IMR-90 (cell line): ENCODE results near the gene FPR2. TPM values are rescaled to one million over a fixed set of nuclear protein-coding genes. Genes with fewer than 3 reads are reported as not detected.

Experiments used
- ATAC-seq: fragments of 200-7000 bp; cut with Tn5 transposase; 2 replicates; pipeline ENCODE4 v1.9.1; 2020; ENCODE audit warnings: low read depth, mild to moderate bottlenecking, moderate library complexity
- BruUV-seq: library from RNA; stranded (reverse); fragments of 400-500 nt; replicated peaks from 2 replicates; lab custom pipeline; 2021; lab: Mats Ljungman, UMichigan
- CTCF ChIA-PET: fragments of 300-600 bp; formaldehyde crosslinking; extraction: SDS; loops from one replicate; lab custom pipeline; 2021; ENCODE audit warnings: antibody characterized with exemption; lab: Yijun Ruan, JAX
- POLR2A ChIA-PET: fragments of 300-600 bp; sonication (Branson Sonifier 250); formaldehyde crosslinking; loops from one replicate; lab custom pipeline; 2022; ENCODE audit warnings: antibody characterized with exemption; ENCODE audit not compliant: unreplicated experiment; lab: Charles Lee
- DNase-seq: peaks from one replicate; pipeline ENCODE4 v3.0.0; 2013
- H2AFZ ChIP-seq: replicated peaks from 2 replicates; pipeline ENCODE3; 2013; ENCODE audit warnings: low read length, mild to moderate bottlenecking; ENCODE audit not compliant: poor library complexity
- H2AK5ac ChIP-seq: 2 replicates; pipeline ENCODE4 v1.6.1; 2013; ENCODE audit warnings: low read depth, low read length, inconsistent platforms
- H2AK9ac ChIP-seq: replicated peaks from 2 replicates; pipeline ENCODE3; 2013; ENCODE audit warnings: mild to moderate bottlenecking, low read depth, low read length, moderate library complexity; ENCODE audit not compliant: poor library complexity
- H2BK120ac ChIP-seq: 2 replicates; pipeline ENCODE4 v1.6.1; 2013; ENCODE audit warnings: low read depth, low read length, inconsistent platforms
- H2BK15ac ChIP-seq: 3 replicates; pipeline ENCODE4 v1.6.1; 2013; ENCODE audit warnings: low read depth, low read length, inconsistent platforms
- H2BK20ac ChIP-seq: 2 replicates; pipeline ENCODE4 v1.6.1; 2013; ENCODE audit warnings: low read depth, mild to moderate bottlenecking, inconsistent platforms, low read length, moderate library complexity
- H2BK5ac ChIP-seq: 2 replicates; pipeline ENCODE4 v1.6.1; 2013; ENCODE audit warnings: mild to moderate bottlenecking, low read depth, low read length, inconsistent platforms; ENCODE audit not compliant: poor library complexity, severe bottlenecking
- H3K14ac ChIP-seq: replicated peaks from 2 replicates; pipeline ENCODE4 v1.6.1; 2013; ENCODE audit warnings: low read depth, low read length, inconsistent platforms
- H3K18ac ChIP-seq: 2 replicates; pipeline ENCODE4 v1.6.1; 2013; ENCODE audit warnings: low read depth, low read length, control low read depth
- H3K23ac ChIP-seq: 2 replicates; pipeline ENCODE4 v1.6.1; 2013; ENCODE audit warnings: low read depth, low read length, inconsistent platforms
- H3K27ac ChIP-seq: 2 replicates; pipeline ENCODE4 v1.5.1; 2013; ENCODE audit warnings: mild to moderate bottlenecking, control low read depth, low read length; ENCODE audit not compliant: insufficient read depth
- H3K27me3 ChIP-seq: 2 replicates; pipeline ENCODE4 v1.6.1; 2013; ENCODE audit warnings: low read length; ENCODE audit not compliant: control insufficient read depth, insufficient read depth
- H3K36me3 ChIP-seq: 2 replicates; pipeline ENCODE4 v1.6.1; 2013; ENCODE audit warnings: low read length, mixed read lengths; ENCODE audit not compliant: control insufficient read depth, insufficient read depth
- H3K4ac ChIP-seq: 2 replicates; pipeline ENCODE4 v1.6.1; 2013; ENCODE audit warnings: low read depth, low read length, inconsistent platforms
- H3K4me1 ChIP-seq: 2 replicates; pipeline ENCODE4 v1.6.1; 2013; ENCODE audit warnings: low read length, mixed read lengths; ENCODE audit not compliant: control insufficient read depth, insufficient read depth
- H3K4me2 ChIP-seq: 2 replicates; pipeline ENCODE4 v1.6.1; 2013; ENCODE audit warnings: low read depth, mild to moderate bottlenecking, control low read depth, low read length, moderate library complexity
- H3K4me3 ChIP-seq: 2 replicates; pipeline ENCODE4 v1.5.1; 2013; ENCODE audit warnings: low read depth, mild to moderate bottlenecking, control low read depth, low read length, moderate library complexity; ENCODE audit not compliant: insufficient read depth
- H3K56ac ChIP-seq: 2 replicates; pipeline ENCODE4 v1.6.1; 2013; ENCODE audit warnings: low read length, inconsistent platforms; ENCODE audit not compliant: insufficient read depth; ENCODE audit errors: extremely low read depth
- H3K79me1 ChIP-seq, 2 experiments: 2 replicates each; pipeline ENCODE4 v1.6.1; 2013; ENCODE audit warnings: low read length in 2 of 2, inconsistent platforms in 1 of 2, low read depth in 1 of 2
- H3K9ac ChIP-seq: 2 replicates; pipeline ENCODE4 v1.6.1; 2013; ENCODE audit warnings: low read depth, low read length, control low read depth
- H3K9me1 ChIP-seq: 2 replicates; pipeline ENCODE4 v1.6.1; 2013; ENCODE audit warnings: low read length, inconsistent platforms; ENCODE audit not compliant: insufficient read depth
- H3K9me3 ChIP-seq: 2 replicates; pipeline ENCODE4 v1.6.1; 2013; ENCODE audit warnings: low read length; ENCODE audit not compliant: control insufficient read depth, insufficient read depth
- H4K20me1 ChIP-seq: 2 replicates; pipeline ENCODE4 v1.6.1; 2013; ENCODE audit warnings: low read length, inconsistent platforms; ENCODE audit not compliant: insufficient read depth
- H4K5ac ChIP-seq: 2 replicates; pipeline ENCODE4 v1.6.1; 2013; ENCODE audit warnings: mild to moderate bottlenecking, low read depth, low read length, control low read depth
- H4K8ac ChIP-seq, 2 experiments: 2 replicates each; pipeline ENCODE4 v1.6.1; 2013; ENCODE audit warnings: low read depth in 2 of 2, low read length in 2 of 2, control low read depth in 1 of 2, inconsistent platforms in 1 of 2
- H4K91ac ChIP-seq: 2 replicates; pipeline ENCODE4 v1.6.1; 2013; ENCODE audit warnings: low read depth, low read length, inconsistent platforms; ENCODE audit not compliant: insufficient read depth
- BHLHE40 ChIP-seq: fragments of 150-350 bp; IDR thresholded peaks from 2 replicates; pipeline ENCODE4 v1.6.1; 2016; ENCODE audit warnings: mild to moderate bottlenecking, low read depth, low read length
- CEBPB ChIP-seq: IDR thresholded peaks from 2 replicates; pipeline ENCODE4 v1.6.1; 2012; ENCODE audit warnings: low read depth, low read length, improper control_type of control experiment
- CHD1 ChIP-seq: IDR thresholded peaks from 2 replicates; pipeline ENCODE4 v1.6.1; 2012; ENCODE audit warnings: low read depth, low read length, improper control_type of control experiment
- FOS ChIP-seq: fragments of 150-350 bp; IDR thresholded peaks from 2 replicates; pipeline ENCODE4 v1.6.1; 2016; ENCODE audit warnings: low read depth, low read length
- MAFK ChIP-seq: IDR thresholded peaks from 2 replicates; pipeline ENCODE4 v1.6.1; 2012; ENCODE audit warnings: low read depth, low read length, improper control_type of control experiment
- MAZ ChIP-seq: IDR thresholded peaks from 2 replicates; pipeline ENCODE4 v1.6.1; 2012; ENCODE audit warnings: low read depth, mild to moderate bottlenecking, low read length, improper control_type of control experiment, moderate library complexity, borderline replicate concordance
- MXI1 ChIP-seq: IDR thresholded peaks from 2 replicates; pipeline ENCODE4 v1.6.1; 2012; ENCODE audit warnings: low read depth, mild to moderate bottlenecking, low read length, moderate library complexity, borderline replicate concordance
- NFE2L2 ChIP-seq: fragments of 150-350 bp; IDR thresholded peaks from 2 replicates; pipeline ENCODE4 v1.6.1; 2016; ENCODE audit warnings: low read depth, mild to moderate bottlenecking, low read length
- POLR2A ChIP-seq: IDR thresholded peaks from 2 replicates; pipeline ENCODE4 v1.6.1; 2012; ENCODE audit warnings: mild to moderate bottlenecking, low read depth, low read length
- RAD21 ChIP-seq: IDR thresholded peaks from 2 replicates; pipeline ENCODE4 v1.6.1; 2012; ENCODE audit warnings: low read length, improper control_type of control experiment
- RCOR1 ChIP-seq: IDR thresholded peaks from 2 replicates; pipeline ENCODE4 v1.6.1; 2012; ENCODE audit warnings: mild to moderate bottlenecking, low read length, improper control_type of control experiment; ENCODE audit not compliant: insufficient replicate concordance
- SMC3 ChIP-seq: fragments of 150-350 bp; IDR thresholded peaks from 2 replicates; pipeline ENCODE4 v1.6.1; 2016; ENCODE audit warnings: low read depth, mild to moderate bottlenecking, antibody characterized with exemption, low read length, moderate library complexity
- WGBS, 2 experiments: methylation state at CpG; one replicate each; pipeline versions ENCODE4 v1.1.5 to v1.1.7; 2013; ENCODE audit warnings: missing lambda C conversion rate in 2 of 2; ENCODE audit not compliant: insufficient read length in 1 of 2; ENCODE audit errors: extremely low coverage in 2 of 2; 5-methylcytosine and 5-hydroxymethylcytosine counted together
- dilution Hi-C: fragments of 300-500 bp; cut with HindIII; formaldehyde crosslinking; loops from one replicate; pipeline ENCODE4 v1.14.3; 2018; ENCODE audit warnings: low sequenced_read_pairs; ENCODE audit not compliant: unreplicated experiment
- in situ Hi-C: fragments of 300-500 bp; cut with MboI; formaldehyde crosslinking; loops from 3 replicates; pipeline ENCODE4 v1.14.3; 2019; ENCODE audit warnings: low sequenced_read_pairs, inconsistent platforms, mixed read lengths
- intact Hi-C: fragments of 100-400 bp; cut with micrococcal nuclease; formaldehyde crosslinking; loops from 2 replicates; pipeline ENCODE4 v1.10.0; 2022
- polyA plus RNA-seq, 3 experiments: library from polyadenylated mRNA; depleted of rRNA; stranded (reverse); fragments of >200 nt; gene quantifications; 2 replicates each; pipeline ENCODE4 v1.2.3, GENCODE V29; 2012; ENCODE audit warnings: low replicate concordance in 1 of 3
- total RNA-seq: library from RNA; depleted of rRNA; stranded (reverse); fragments of >200 nt; gene quantifications from 2 replicates; pipeline ENCODE4 v1.2.3, GENCODE V29; 2012
- TF ChIP-seq, protein P1 (sequence below): fragments of 150-350 bp; IDR thresholded peaks from 2 replicates; pipeline ENCODE4 v1.6.1; 2017; ENCODE audit warnings: mild to moderate bottlenecking, antibody characterized with exemption, low read length, low read depth
- TF ChIP-seq, protein P2 (sequence below): conservative IDR thresholded peaks from 2 replicates; pipeline ENCODE4 v1.5.1; 2012; ENCODE audit warnings: mild to moderate bottlenecking, low read depth, low read length, improper control_type of control experiment
- TF ChIP-seq, protein P3 (sequence below): fragments of 150-350 bp; IDR thresholded peaks from 2 replicates; pipeline ENCODE4 v1.6.1; 2016; ENCODE audit warnings: low read depth, mild to moderate bottlenecking, low read length, moderate library complexity, borderline replicate concordance

Gene FPR2
- total and polyA plus RNA-seq, 2 of the 4 experiments (the other 2 are of a cell fraction): not detected

DNA sequence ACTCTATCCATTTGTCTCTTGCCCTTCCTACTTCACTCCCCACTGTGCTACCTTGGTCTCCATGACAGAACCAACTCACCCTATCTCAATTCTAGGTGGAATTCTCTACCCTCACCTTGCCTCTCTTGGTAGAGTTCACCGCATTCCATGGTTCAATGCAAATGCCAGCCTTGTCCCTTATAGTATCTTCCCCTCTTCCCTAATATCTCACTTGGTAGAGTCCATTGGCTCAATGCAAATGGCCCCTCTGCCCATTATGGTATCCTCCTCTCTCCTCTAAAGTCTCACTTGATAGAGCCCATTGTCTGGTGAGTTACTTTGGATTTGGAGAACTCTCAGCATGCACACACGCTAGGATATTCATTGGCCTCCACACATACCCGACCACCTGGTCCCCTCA is 45.1 kb upstream of the FPR2 start:
- no peak overlapping the region for H4K5ac ChIP-seq
- no peak overlapping the region for H3K14ac ChIP-seq
- H3K9ac ChIP-seq: no peak overlapping the region
- no peak overlapping the region for H4K91ac ChIP-seq
- DNase-seq: no peak
- H3K27ac ChIP-seq: no peak overlapping the region
- H3K4me1 ChIP-seq: no peaks in the 10 kb centered on the region; the same call in 1 of the 2 replicates
- H2AFZ ChIP-seq: no peak overlapping the region
- no peak overlapping the region for H3K4me2 ChIP-seq
- H3K9me3 ChIP-seq: peaks cover 5% of the 10 kb centered on the region
- intact Hi-C loops: no loop called here
- no peak overlapping the region for H3K18ac ChIP-seq
- H4K20me1 ChIP-seq: no peaks in the 10 kb centered on the region
- no peak overlapping the region for H3K23ac ChIP-seq
- no TSS peak for BruUV-seq
- no peaks in the 10 kb centered on the region for H3K9me1 ChIP-seq
- H2BK20ac ChIP-seq: no peak overlapping the region
- ChIA-PET POLR2A (no interaction called here), CTCF (no interaction called here)
- no peak overlapping the region for H3K4me3 ChIP-seq
- H3K56ac ChIP-seq: no peak overlapping the region
- no peak overlapping the region for H4K8ac ChIP-seq
- no CpG with 5 or more reads among the region's 3 CpGs for WGBS, 2 experiments
- H3K27me3 ChIP-seq: peaks cover 26% of the 10 kb centered on the region
- in situ Hi-C loops: no loop called here
- no peak overlapping the region for H2BK120ac ChIP-seq
- no peak overlapping the region for H3K4ac ChIP-seq
- H2BK5ac ChIP-seq: no peak overlapping the region
- no peak overlapping the region for H2AK5ac ChIP-seq
- no peak for TF ChIP-seq MAFK
- no peak for TF ChIP-seq RCOR1
- TF ChIP-seq RAD21: no peak
- no peak for TF ChIP-seq CEBPB
- no peak for TF ChIP-seq NFE2L2
- TF ChIP-seq CHD1: no peak
- TF ChIP-seq FOS: no peak
- TF ChIP-seq MXI1: no peak
- TF ChIP-seq POLR2A: no peak
- TF ChIP-seq, protein P1, sequence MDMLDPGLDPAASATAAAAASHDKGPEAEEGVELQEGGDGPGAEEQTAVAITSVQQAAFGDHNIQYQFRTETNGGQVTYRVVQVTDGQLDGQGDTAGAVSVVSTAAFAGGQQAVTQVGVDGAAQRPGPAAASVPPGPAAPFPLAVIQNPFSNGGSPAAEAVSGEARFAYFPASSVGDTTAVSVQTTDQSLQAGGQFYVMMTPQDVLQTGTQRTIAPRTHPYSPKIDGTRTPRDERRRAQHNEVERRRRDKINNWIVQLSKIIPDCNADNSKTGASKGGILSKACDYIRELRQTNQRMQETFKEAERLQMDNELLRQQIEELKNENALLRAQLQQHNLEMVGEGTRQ: no peak
- TF ChIP-seq, protein P2, sequence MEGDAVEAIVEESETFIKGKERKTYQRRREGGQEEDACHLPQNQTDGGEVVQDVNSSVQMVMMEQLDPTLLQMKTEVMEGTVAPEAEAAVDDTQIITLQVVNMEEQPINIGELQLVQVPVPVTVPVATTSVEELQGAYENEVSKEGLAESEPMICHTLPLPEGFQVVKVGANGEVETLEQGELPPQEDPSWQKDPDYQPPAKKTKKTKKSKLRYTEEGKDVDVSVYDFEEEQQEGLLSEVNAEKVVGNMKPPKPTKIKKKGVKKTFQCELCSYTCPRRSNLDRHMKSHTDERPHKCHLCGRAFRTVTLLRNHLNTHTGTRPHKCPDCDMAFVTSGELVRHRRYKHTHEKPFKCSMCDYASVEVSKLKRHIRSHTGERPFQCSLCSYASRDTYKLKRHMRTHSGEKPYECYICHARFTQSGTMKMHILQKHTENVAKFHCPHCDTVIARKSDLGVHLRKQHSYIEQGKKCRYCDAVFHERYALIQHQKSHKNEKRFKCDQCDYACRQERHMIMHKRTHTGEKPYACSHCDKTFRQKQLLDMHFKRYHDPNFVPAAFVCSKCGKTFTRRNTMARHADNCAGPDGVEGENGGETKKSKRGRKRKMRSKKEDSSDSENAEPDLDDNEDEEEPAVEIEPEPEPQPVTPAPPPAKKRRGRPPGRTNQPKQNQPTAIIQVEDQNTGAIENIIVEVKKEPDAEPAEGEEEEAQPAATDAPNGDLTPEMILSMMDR: no peak
- TF ChIP-seq SMC3: no peak
- TF ChIP-seq BHLHE40: no peak
- TF ChIP-seq, protein P3, sequence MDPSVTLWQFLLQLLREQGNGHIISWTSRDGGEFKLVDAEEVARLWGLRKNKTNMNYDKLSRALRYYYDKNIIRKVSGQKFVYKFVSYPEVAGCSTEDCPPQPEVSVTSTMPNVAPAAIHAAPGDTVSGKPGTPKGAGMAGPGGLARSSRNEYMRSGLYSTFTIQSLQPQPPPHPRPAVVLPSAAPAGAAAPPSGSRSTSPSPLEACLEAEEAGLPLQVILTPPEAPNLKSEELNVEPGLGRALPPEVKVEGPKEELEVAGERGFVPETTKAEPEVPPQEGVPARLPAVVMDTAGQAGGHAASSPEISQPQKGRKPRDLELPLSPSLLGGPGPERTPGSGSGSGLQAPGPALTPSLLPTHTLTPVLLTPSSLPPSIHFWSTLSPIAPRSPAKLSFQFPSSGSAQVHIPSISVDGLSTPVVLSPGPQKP: no peak
- TF ChIP-seq MAZ: no peak
- no peak overlapping the region for H2AK9ac ChIP-seq
- no peaks in the 10 kb centered on the region for H3K36me3 ChIP-seq
- H3K79me1 ChIP-seq: no peaks in the 10 kb centered on the region
- no peak for ATAC-seq
- H2BK15ac ChIP-seq: no peak overlapping the region
- dilution Hi-C loops: no loop called here
